ENCODE measurements around the gene ATP4A. TPM values are rescaled to one million over a fixed set of nuclear protein-coding genes. Genes with fewer than 3 reads are reported as not detected.

Gene ATP4A
- total RNA-seq: not detected

GRCh38 chr19:35563207-35563829, at the start of gene ATP4A:
ATP4A (minus strand) TSS chr19:35563658; CDS start chr19:35563629, 29 bp downstream.

GRCh38 chr19:35612559-35613321, 49.3 kb upstream of the ATP4A start, which contains the start of gene HAUS5:
HAUS5 (plus strand) TSS chr19:35612735; CDS start chr19:35612795, 60 bp downstream.

GRCh38 chr19:35585848-35586247, 22.4 kb upstream of the ATP4A start, which contains the start of gene PMIS2:
PMIS2 (plus strand) TSS chr19:35586173; CDS start chr19:35586260, 87 bp downstream.

GRCh38 chr19:35545001-35545854, 18.2 kb downstream of the ATP4A start, which contains the start of gene TMEM147:
TMEM147 (plus strand) TSS chr19:35545626; CDS start chr19:35545740, 114 bp downstream.

GRCh38 chr19:35533201-35533821, 30.1 kb downstream of the ATP4A start, which contains the start of gene GAPDHS:
GAPDHS (plus strand) TSS chr19:35533456; CDS start chr19:35533528, 72 bp downstream.

DNA sequence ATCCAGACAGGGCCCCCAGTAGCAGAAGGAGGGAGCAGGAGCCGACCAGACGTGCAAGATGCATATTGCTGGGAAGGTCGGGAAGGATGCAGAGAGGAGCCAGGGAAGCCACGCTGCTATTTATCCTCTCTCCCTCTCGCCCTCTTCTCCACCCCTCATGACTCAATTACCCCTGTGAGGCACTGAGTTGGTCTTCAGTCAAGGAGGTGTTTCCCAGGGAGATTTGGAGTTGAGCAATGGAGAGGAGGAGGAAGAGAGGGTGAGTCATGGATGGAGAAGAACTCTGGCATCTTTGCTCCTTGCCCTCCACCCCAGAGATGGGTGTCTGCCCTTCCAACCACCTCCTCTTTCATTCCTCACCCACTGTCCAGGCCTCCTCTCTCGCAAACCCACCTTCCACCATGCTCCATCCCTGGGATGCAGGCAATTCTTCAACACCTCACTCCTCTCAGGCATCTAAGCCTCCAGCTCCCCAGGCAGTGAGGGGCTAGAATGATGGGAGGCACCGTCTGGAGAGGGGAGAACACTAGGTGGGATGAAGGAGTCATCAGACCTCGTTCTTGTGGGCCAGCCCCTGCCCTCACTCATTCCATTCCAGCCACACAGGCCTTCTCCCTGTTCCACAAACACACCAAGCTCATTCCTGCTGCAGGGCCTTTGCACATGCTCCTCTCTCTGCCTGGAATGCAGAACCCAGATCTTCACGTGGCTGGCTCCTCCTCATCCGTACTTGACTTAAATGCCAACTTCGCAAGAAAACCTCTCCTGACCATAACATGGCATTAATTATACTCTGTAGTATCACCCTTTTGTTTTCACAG, 35.0 kb downstream of the ATP4A start, which contains the start of gene SBSN:
TSS of gene SBSN (minus strand) at position 94 of the 821 bp plus-strand sequence. CDS start at position 64, 30 bp downstream.

GRCh38 chr19:35513628-35514281, 49.7 kb downstream of the ATP4A start, which contains the start of gene DMKN:
DMKN (minus strand) TSS chr19:35513649; CDS start chr19:35513475, 174 bp downstream.

Other genes starting within 250 kb of the ATP4A start
- 0.66 TPM for gene CD22, start 234.5 kb downstream of the ATP4A start, total RNA-seq
- not detected for gene FFAR1, start 215.8 kb downstream of the ATP4A start, total RNA-seq
- gene FFAR3, start 205.2 kb downstream of the ATP4A start, total RNA-seq: 0.44 TPM
- gene GPR42, start 192.6 kb downstream of the ATP4A start, total RNA-seq: not detected
- gene FFAR2, start 115.4 kb downstream of the ATP4A start, total RNA-seq: not detected
- gene KRTDAP, start 73.2 kb downstream of the ATP4A start, total RNA-seq: not detected
- 31.8 TPM for gene DMKN, start 50.0 kb downstream of the ATP4A start, total RNA-seq
- 0.93 TPM for gene SBSN, start 35.3 kb downstream of the ATP4A start, total RNA-seq
- gene GAPDHS, start 30.2 kb downstream of the ATP4A start, total RNA-seq: 0.38 TPM
- 49.3 TPM for gene TMEM147, start 18.0 kb downstream of the ATP4A start, total RNA-seq
- not detected for gene PMIS2, start 22.5 kb upstream of the ATP4A start, total RNA-seq
- gene HAUS5, start 49.1 kb upstream of the ATP4A start, total RNA-seq: 13.6 TPM
- 42.9 TPM for gene RBM42, start 65.4 kb upstream of the ATP4A start, total RNA-seq
- not detected for gene ETV2, start 78.1 kb upstream of the ATP4A start, total RNA-seq
- 239 TPM for gene COX6B1, start 84.7 kb upstream of the ATP4A start, total RNA-seq
- not detected for gene UPK1A, start 102.9 kb upstream of the ATP4A start, total RNA-seq
- gene ZBTB32, start 140.9 kb upstream of the ATP4A start, total RNA-seq: not detected
- 26.9 TPM for gene KMT2B, start 154.3 kb upstream of the ATP4A start, total RNA-seq
- 2.6 TPM for gene IGFLR1, start 178.8 kb upstream of the ATP4A start, total RNA-seq
- gene U2AF1L4, start 181.8 kb upstream of the ATP4A start, total RNA-seq: 13.8 TPM
- 12.8 TPM for gene PSENEN, start 182.0 kb upstream of the ATP4A start, total RNA-seq
- gene LIN37, start 184.9 kb upstream of the ATP4A start, total RNA-seq: 11.6 TPM
- gene HSPB6, start 193.4 kb upstream of the ATP4A start, total RNA-seq: 14.9 TPM
- 7.8 TPM for gene PROSER3, start 194.5 kb upstream of the ATP4A start, total RNA-seq
- 89.9 TPM for gene ARHGAP33, start 211.9 kb upstream of the ATP4A start, total RNA-seq
- 0.27 TPM for gene PRODH2, start 249.2 kb upstream of the ATP4A start, total RNA-seq

Measured in camera-type eye (tissue), 1 donor.